H1 (cell line): ENCODE measurements around the gene CRYM. TPM values are rescaled to one million over a fixed set of nuclear protein-coding genes. Genes with fewer than 3 reads are reported as not detected.
"Not testable (repeated sequence)": the region's sequence is repeated elsewhere in the genome, so short reads cannot be mapped to it uniquely, and the experiment has no call there.

Experiments
- CTCF ChIA-PET: fragments of 300-600 bp; sonication (Branson Sonifier 250); formaldehyde crosslinking; loops from one replicate; lab custom pipeline; 2021; ENCODE audit not compliant: partially characterized antibody; lab: Charles Lee
- POLR2A ChIA-PET: fragments of 300-600 bp; sonication (Branson Sonifier 250); formaldehyde crosslinking; loops from one replicate; lab custom pipeline; 2021; ENCODE audit warnings: inconsistent platforms; ENCODE audit not compliant: partially characterized antibody; lab: Charles Lee
- DNase-seq, 2 experiments: peaks; one replicate each; pipeline versions ENCODE4 v3.0.0 to v3.0.0-alpha.2; 2010 to 2022; ENCODE audit warnings: low spot score in 2 of 2, low read depth in 1 of 2, mixed read lengths in 1 of 2
- FAIRE-seq: peaks from 2 replicates; lab custom pipeline; 2011; peaks lifted over from hg19 to GRCh38; lab: Jason Lieb, UNC
- H2AFZ ChIP-seq: 2 replicates; pipeline ENCODE4 v1.8.1; 2012; ENCODE audit warnings: low read length, inconsistent platforms
- H2AK5ac ChIP-seq: 2 replicates; pipeline ENCODE4 v1.6.1; 2013; ENCODE audit warnings: low read depth, low read length
- H2BK120ac ChIP-seq: replicated peaks from 2 replicates; pipeline ENCODE3; 2013; ENCODE audit warnings: low read depth, low read length, inconsistent platforms
- H2BK12ac ChIP-seq: 2 replicates; pipeline ENCODE4 v1.6.1; 2013; ENCODE audit warnings: low read depth, low read length
- H2BK15ac ChIP-seq: 2 replicates; pipeline ENCODE4 v1.6.1; 2013; ENCODE audit warnings: low read length
- H2BK20ac ChIP-seq: 2 replicates; pipeline ENCODE4 v1.6.1; 2013; ENCODE audit warnings: low read length
- H2BK5ac ChIP-seq: 2 replicates; pipeline ENCODE4 v1.6.1; 2013; ENCODE audit warnings: low read depth, low read length
- H3K14ac ChIP-seq: 2 replicates; pipeline ENCODE4 v1.6.1; 2013; ENCODE audit warnings: inconsistent platforms; ENCODE audit not compliant: insufficient read length
- H3K18ac ChIP-seq: 2 replicates; pipeline ENCODE4 v1.6.1; 2013; ENCODE audit warnings: low read length; ENCODE audit errors: extremely low read depth
- H3K23ac ChIP-seq: 2 replicates; pipeline ENCODE4 v1.6.1; 2013; ENCODE audit warnings: inconsistent platforms; ENCODE audit not compliant: insufficient read length
- H3K23me2 ChIP-seq: 2 replicates; pipeline ENCODE4 v1.6.1; 2013; ENCODE audit warnings: low read depth, low read length
- H3K27ac ChIP-seq: 2 replicates; pipeline ENCODE4 v1.6.1; 2011; ENCODE audit warnings: low read depth, low read length, inconsistent platforms
- H3K27me3 ChIP-seq, 4 experiments: replicated peaks in 1 of 4; 1 replicate in 1 of 4; 2 replicates in 3 of 4; pipeline versions ENCODE4 v1.6.1 to v1.8.1; 2011 to 2013; ENCODE audit warnings: low read length in 3 of 4, mild to moderate bottlenecking in 3 of 4, inconsistent platforms in 2 of 4, mixed read lengths in 2 of 4, moderate library complexity in 1 of 4; ENCODE audit not compliant: control insufficient read depth in 3 of 4, insufficient read depth in 3 of 4; ENCODE audit errors: extremely low read depth in 1 of 4
- H3K36me3 ChIP-seq, 4 experiments: 2 replicates each; pipeline versions ENCODE4 v1.6.1 to v1.8.1; 2011 to 2013; ENCODE audit warnings: mild to moderate bottlenecking in 4 of 4, low read length in 3 of 4, moderate library complexity in 2 of 4, control low read depth in 1 of 4, inconsistent platforms in 1 of 4; ENCODE audit not compliant: insufficient read depth in 4 of 4, control insufficient read depth in 2 of 4
- H3K4ac ChIP-seq: replicated peaks from 2 replicates; pipeline ENCODE3; 2013; ENCODE audit warnings: low read length, low read depth, mixed read lengths, inconsistent platforms; ENCODE audit not compliant: insufficient read length
- H3K4me1 ChIP-seq, 4 experiments: replicated peaks in 1 of 4; 1 replicate in 1 of 4; 2 replicates in 3 of 4; pipeline versions ENCODE4 v1.6.1 to v1.8.1; 2011 to 2013; ENCODE audit warnings: low read length in 3 of 4, inconsistent platforms in 2 of 4, mixed read lengths in 1 of 4; ENCODE audit not compliant: insufficient read depth in 4 of 4, control insufficient read depth in 3 of 4
- H3K4me2 ChIP-seq, 2 experiments: 2 replicates each; pipeline versions ENCODE4 v1.6.1 to v1.8.1; 2011 to 2013; ENCODE audit warnings: low read depth in 2 of 2, low read length in 2 of 2, control low read depth in 1 of 2, inconsistent platforms in 1 of 2, mild to moderate bottlenecking in 1 of 2; ENCODE audit not compliant: insufficient read depth in 1 of 2
- H3K4me3 ChIP-seq, 4 experiments: fragments of 200-600, 300-600 bp in 1 of 4; sonication (generic), shearing (Covaris generic), sonication (Bioruptor Twin) in 1 of 4; 2 replicates each; pipeline versions ENCODE4 v1.5.1 to v1.8.1; 2011 to 2016; ENCODE audit warnings: low read length in 4 of 4, low read depth in 3 of 4, control low read depth in 2 of 4, inconsistent platforms in 2 of 4, mild to moderate bottlenecking in 2 of 4, mixed read lengths in 1 of 4, moderate library complexity in 1 of 4; ENCODE audit not compliant: insufficient read depth in 2 of 4; ENCODE audit errors: extremely low read depth in 1 of 4
- H3K56ac ChIP-seq: replicated peaks from 2 replicates; pipeline ENCODE3; 2013; ENCODE audit warnings: low read depth, mild to moderate bottlenecking, mixed read lengths, low read length, inconsistent platforms; ENCODE audit not compliant: insufficient read length
- H3K79me1 ChIP-seq: 2 replicates; pipeline ENCODE4 v1.6.1; 2013; ENCODE audit warnings: low read depth, low read length, control low read depth
- H3K79me2 ChIP-seq, 2 experiments: 2 replicates each; pipeline versions ENCODE4 v1.6.1 to v1.8.1; 2012 to 2013; ENCODE audit warnings: low read length in 2 of 2, mild to moderate bottlenecking in 2 of 2, inconsistent platforms in 1 of 2; ENCODE audit not compliant: insufficient read depth in 2 of 2, control insufficient read depth in 1 of 2
- H3K9ac ChIP-seq, 4 experiments: replicated peaks in 1 of 4; 1 replicate in 1 of 4; 2 replicates in 3 of 4; pipeline versions ENCODE4 v1.6.1 to v1.8.1; 2011 to 2013; ENCODE audit warnings: low read depth in 3 of 4, low read length in 3 of 4, control low read depth in 2 of 4, mild to moderate bottlenecking in 2 of 4, moderate library complexity in 2 of 4, inconsistent platforms in 1 of 4; ENCODE audit errors: extremely low read depth in 1 of 4
- H3K9me3 ChIP-seq, 2 experiments: 2 replicates each; pipeline versions ENCODE4 v1.6.1 to v1.8.1; 2012 to 2013; ENCODE audit warnings: mild to moderate bottlenecking in 2 of 2, moderate library complexity in 2 of 2, control low read depth in 1 of 2, inconsistent platforms in 1 of 2, low read depth in 1 of 2, low read length in 1 of 2, mixed read lengths in 1 of 2; ENCODE audit not compliant: insufficient read depth in 2 of 2
- H4K20me1 ChIP-seq, 2 experiments: replicated peaks in 1 of 2; 2 replicates each; pipeline versions ENCODE3 to v1.8.1; 2011 to 2013; ENCODE audit warnings: inconsistent platforms in 2 of 2, low read length in 2 of 2, mild to moderate bottlenecking in 1 of 2; ENCODE audit not compliant: insufficient read depth in 2 of 2, control insufficient read depth in 1 of 2
- H4K5ac ChIP-seq: 2 replicates; pipeline ENCODE4 v1.6.1; 2013; ENCODE audit warnings: low read length, low read depth, mixed read lengths, inconsistent platforms; ENCODE audit not compliant: insufficient read length
- H4K8ac ChIP-seq: 2 replicates; pipeline ENCODE4 v1.8.0; 2013; ENCODE audit warnings: mild to moderate bottlenecking, moderate library complexity, low read length, inconsistent platforms; ENCODE audit not compliant: insufficient read depth; ENCODE audit errors: extremely low read depth
- H4K91ac ChIP-seq: replicated peaks from 2 replicates; pipeline ENCODE3; 2013; ENCODE audit warnings: low read length, mixed read lengths, inconsistent platforms; ENCODE audit not compliant: insufficient read length
- CEBPB ChIP-seq: IDR thresholded peaks from 2 replicates; pipeline ENCODE4 v1.6.1; 2012; ENCODE audit warnings: low read depth, low read length
- EZH2 ChIP-seq: fragments of 200-600 bp; sonication (generic); IDR thresholded peaks from 2 replicates; pipeline ENCODE4 v1.7.1; 2012; ENCODE audit warnings: low read depth, mild to moderate bottlenecking, moderate library complexity, low read length, inconsistent platforms; ENCODE audit not compliant: severe bottlenecking
- GABPA ChIP-seq: IDR thresholded peaks from 2 replicates; pipeline ENCODE4 v1.6.1; 2011; ENCODE audit warnings: mild to moderate bottlenecking, low read length, moderate library complexity, borderline replicate concordance; ENCODE audit not compliant: insufficient read depth
- GTF2F1 ChIP-seq: IDR thresholded peaks from 2 replicates; pipeline ENCODE4 v1.6.1; 2012; ENCODE audit warnings: low read depth, low read length, improper control_type of control experiment, borderline replicate concordance
- JUND ChIP-seq: IDR thresholded peaks from 2 replicates; pipeline ENCODE4 v1.6.1; 2011; ENCODE audit warnings: mild to moderate bottlenecking, improper control_type of control experiment, low read length
- RBBP5 ChIP-seq: IDR thresholded peaks from 2 replicates; pipeline ENCODE4 v1.7.1; 2012; ENCODE audit warnings: low read depth, mild to moderate bottlenecking, inconsistent platforms, low read length, moderate library complexity, borderline replicate concordance
- SIX5 ChIP-seq: IDR thresholded peaks from 2 replicates; pipeline ENCODE4 v1.6.1; 2011; ENCODE audit warnings: mild to moderate bottlenecking, low read depth, low read length
- SP4 ChIP-seq: IDR thresholded peaks from 2 replicates; pipeline ENCODE4 v1.6.1; 2012; ENCODE audit warnings: low read length, inconsistent platforms
- TAF7 ChIP-seq: optimal IDR thresholded peaks from 2 replicates; pipeline ENCODE3; 2011; ENCODE audit warnings: low read depth, mild to moderate bottlenecking, inconsistent platforms, low read length, moderate library complexity, borderline replicate concordance
- WGBS, 2 experiments: shearing (Covaris generic) in 1 of 2; methylation state at CpG; one replicate each; pipeline versions ENCODE4 v1.1.6 to v1.1.7; 2013 to 2015; ENCODE audit warnings: low lambda C conversion rate in 2 of 2, mixed read lengths in 2 of 2, inconsistent platforms in 1 of 2, low coverage in 1 of 2, missing lambda C conversion rate in 1 of 2; ENCODE audit not compliant: insufficient replicate concordance in 2 of 2, insufficient coverage in 1 of 2, insufficient read length in 1 of 2; ENCODE audit errors: extremely low coverage in 1 of 2, missing lambda C conversion rate in 1 of 2; 5-methylcytosine and 5-hydroxymethylcytosine counted together
- polyA plus RNA-seq, 7 experiments: library from polyadenylated mRNA; depleted of rRNA in 3 of 7; stranded (reverse) in 5 of 7; unstranded in 2 of 7; fragments of >200 nt in 5 of 7; fragments of 200-250 nt in 2 of 7; gene quantifications; 1 replicate in 5 of 7; 2 replicates in 1 of 7; 4 replicates in 1 of 7; pipeline versions ENCODE4 v1.2.1 to v1.2.3, GENCODE V29; 2011 to 2013; ENCODE audit warnings: missing spikeins in 2 of 7, mixed read lengths in 2 of 7
- total RNA-seq: library from RNA; stranded (reverse); fragmentation: NEBNext Ultra II Directional; extraction: Animal tissue kit (Norgen Biotek cat#: 25700); gene quantifications from 2 replicates; pipeline ENCODE4 v1.2.1, GENCODE V29; 2021

Gene CRYM
- total and polyA plus RNA-seq, 2 of the 8 experiments (the other 6 are each of a cell fraction or from before 2014, with no cell fraction given): 12.9 to 40.4 TPM

DNA sequence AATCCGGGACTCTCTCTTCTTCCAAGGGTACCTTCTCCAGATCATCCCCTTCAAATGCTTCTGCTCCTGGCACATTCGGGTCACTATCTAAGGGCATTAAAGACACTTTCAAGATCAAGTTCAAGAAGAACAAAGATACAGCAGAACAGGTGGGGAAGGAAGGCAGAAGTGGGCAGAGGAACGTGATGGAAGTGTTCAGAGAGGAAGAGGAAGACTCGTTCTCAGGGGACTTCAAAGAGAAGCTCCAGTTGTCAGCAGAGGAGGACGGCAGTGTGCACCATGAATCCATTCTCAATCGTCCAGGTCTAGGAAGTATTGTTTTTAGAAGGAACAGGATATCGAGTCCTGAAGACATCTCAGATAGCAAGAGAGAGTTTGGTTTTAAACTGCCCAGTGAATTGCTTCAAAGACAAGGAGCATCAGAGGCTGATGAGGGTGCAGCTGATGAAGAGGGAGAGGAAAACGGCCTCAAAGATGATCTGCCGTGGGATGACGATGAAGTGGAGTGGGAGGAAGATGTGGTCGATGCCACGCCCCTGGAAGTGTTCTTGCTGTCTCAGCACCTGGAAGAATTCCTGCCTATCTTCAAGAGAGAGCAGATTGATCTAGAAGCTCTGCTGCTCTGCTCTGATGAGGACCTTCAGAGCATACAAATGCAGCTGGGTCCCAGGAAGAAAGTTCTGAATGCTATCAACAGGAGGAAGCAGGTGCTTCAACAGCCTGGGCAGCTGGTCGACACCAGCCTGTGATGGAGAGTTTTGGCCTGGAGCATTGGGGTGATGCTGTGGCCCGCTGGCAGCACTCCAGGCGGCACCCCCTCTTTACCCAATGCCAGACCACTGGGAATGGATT lies 27.8 kb downstream of the CRYM start (continued):
- TF ChIP-seq JUND: no peak
- TF ChIP-seq CEBPB: no peak
- TF ChIP-seq TAF7: no peak
- no peak for TF ChIP-seq SP4
- TF ChIP-seq GTF2F1: no peak
- no peak for TF ChIP-seq GABPA
- no peak for TF ChIP-seq RBBP5
- no peak for TF ChIP-seq SIX5
- no peak for TF ChIP-seq EZH2

GRCh38 chr16:21248179-21248578 lies 29.9 kb downstream of the CRYM start:
- H3K23me2 ChIP-seq, H3K4me1 ChIP-seq, H3K14ac ChIP-seq, H4K91ac ChIP-seq, H2BK12ac ChIP-seq, FAIRE-seq, POLR2A ChIA-PET, H3K9ac ChIP-seq, H2BK20ac ChIP-seq, H4K8ac ChIP-seq, H3K18ac ChIP-seq, H3K27me3 ChIP-seq, H3K4me3 ChIP-seq, H2BK15ac ChIP-seq, H2BK120ac ChIP-seq, H2AFZ ChIP-seq, H4K20me1 ChIP-seq, H3K4ac ChIP-seq, H3K36me3 ChIP-seq, H3K23ac ChIP-seq, H2BK5ac ChIP-seq, H3K56ac ChIP-seq, H4K5ac ChIP-seq, H3K4me2 ChIP-seq, DNase-seq, H3K9me3 ChIP-seq, H3K27ac ChIP-seq, H2AK5ac ChIP-seq, H3K79me1 ChIP-seq, H3K79me2 ChIP-seq: not testable (repeated sequence)
- CTCF ChIA-PET: interaction anchor here (0.7 kb wide), 1 partner anchor 52 kb away, joined by 3 read pairs; no protein-coding TSS in a partner anchor
- WGBS, 2 experiments: 91% methylated on average over 4 of the region's 4 CpGs; no CpG with 5 or more reads in 1 of the 2 experiments
